ENCODE results near the gene ZNF565.

DNA sequence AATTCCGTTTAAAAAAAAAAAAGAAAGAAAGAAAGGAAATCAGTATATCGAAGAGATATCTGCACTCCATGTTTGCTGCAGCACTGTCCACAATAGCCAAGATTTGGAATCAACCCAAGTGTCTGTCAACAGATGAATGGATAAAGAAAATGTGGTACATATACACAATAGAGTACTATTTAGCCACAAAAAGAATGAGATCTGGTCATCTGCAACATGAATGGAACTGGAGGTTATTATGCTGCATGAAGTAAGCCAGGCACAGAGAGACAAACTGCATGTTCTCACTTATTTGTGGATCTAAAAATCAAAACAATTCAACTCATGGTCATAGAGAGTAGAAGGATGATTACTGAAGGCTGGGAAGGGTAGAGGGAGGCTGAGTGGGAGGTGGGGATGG, 16.3 kb downstream of the ZNF565 start:
- TF ChIP-seq, protein P1, sequence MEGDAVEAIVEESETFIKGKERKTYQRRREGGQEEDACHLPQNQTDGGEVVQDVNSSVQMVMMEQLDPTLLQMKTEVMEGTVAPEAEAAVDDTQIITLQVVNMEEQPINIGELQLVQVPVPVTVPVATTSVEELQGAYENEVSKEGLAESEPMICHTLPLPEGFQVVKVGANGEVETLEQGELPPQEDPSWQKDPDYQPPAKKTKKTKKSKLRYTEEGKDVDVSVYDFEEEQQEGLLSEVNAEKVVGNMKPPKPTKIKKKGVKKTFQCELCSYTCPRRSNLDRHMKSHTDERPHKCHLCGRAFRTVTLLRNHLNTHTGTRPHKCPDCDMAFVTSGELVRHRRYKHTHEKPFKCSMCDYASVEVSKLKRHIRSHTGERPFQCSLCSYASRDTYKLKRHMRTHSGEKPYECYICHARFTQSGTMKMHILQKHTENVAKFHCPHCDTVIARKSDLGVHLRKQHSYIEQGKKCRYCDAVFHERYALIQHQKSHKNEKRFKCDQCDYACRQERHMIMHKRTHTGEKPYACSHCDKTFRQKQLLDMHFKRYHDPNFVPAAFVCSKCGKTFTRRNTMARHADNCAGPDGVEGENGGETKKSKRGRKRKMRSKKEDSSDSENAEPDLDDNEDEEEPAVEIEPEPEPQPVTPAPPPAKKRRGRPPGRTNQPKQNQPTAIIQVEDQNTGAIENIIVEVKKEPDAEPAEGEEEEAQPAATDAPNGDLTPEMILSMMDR (IDR thresholded peaks at IDR 0.05), result no peak
- TF ChIP-seq POLR2A (IDR thresholded peaks at IDR 0.05), result no peak

Data from Peyer's patch (tissue), 4 donors.